HG03159 (cell line): ENCODE results near the gene SERP2.
"Not testable (repeated sequence)": the region's sequence is repeated elsewhere in the genome, so short reads cannot be mapped to it uniquely, and the experiment has no call there.

Source experiments
- ATAC-seq: cut with Tn5 transposase; IDR thresholded peaks from one replicate; pipeline ENCODE4 v1.9.1; 2021; ENCODE audit warnings: mild to moderate bottlenecking, moderate library complexity; ENCODE audit not compliant: unreplicated experiment

The SERP2 gene

GRCh38 chr13:44373601-44374347, at the start of gene SERP2:
Gene SERP2 (plus strand): TSS chr13:44373824. CDS start chr13:44374026, 202 bp downstream.
- no peak for ATAC-seq

GRCh38 chr13:44326961-44327360, 46.7 kb upstream of the SERP2 start:
- no peak for ATAC-seq

DNA sequence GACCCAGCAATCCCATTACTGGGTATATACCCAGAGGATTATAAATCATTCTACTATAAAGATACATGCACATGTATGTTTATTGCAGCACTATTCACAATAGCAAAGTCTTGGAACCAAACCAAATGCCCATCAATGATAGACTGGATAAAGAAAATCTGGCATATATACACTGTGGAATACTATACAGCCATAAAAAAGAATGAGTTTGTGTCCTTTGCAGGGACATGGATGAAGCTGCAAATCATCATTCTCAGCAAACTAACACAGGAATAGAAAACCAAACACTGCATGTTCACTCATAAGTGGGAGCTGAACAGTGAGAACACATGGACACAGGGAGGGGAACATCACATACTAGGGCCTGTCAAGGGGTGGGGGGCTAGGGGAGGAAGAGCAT, 44.6 kb upstream of the SERP2 start:
- not testable (repeated sequence) for ATAC-seq

DNA sequence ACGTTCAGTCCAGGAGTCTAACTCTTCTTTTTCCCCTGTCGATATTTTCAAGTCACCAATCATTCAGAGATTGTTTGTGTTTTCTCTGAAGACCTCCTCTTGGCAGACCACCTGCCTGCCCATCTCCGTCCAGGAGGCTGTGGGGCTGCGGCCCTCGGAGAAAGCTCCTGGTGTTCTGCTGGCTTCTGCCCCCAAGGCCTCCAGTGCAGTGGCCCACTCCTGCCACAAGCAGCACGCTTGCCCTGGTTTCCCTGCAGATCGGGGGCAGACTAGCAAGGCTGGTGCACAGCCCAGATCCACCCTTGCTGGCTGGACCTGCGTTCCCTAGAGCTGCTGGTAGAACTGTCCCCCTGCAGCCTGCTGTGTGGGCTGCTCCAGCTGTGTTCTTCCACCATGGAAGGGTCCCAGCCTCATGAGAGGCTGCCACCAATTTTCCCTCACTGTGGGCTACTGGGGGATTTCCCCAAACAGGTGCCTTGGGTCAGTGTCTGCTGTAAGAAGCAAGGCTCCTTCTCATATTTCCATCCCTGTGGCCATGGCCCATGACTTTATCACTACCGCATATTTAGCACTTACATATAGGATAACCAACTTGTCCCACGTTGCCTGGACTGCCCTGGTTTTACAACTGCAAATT, 43.6 kb upstream of the SERP2 start:
- no peak for ATAC-seq

DNA sequence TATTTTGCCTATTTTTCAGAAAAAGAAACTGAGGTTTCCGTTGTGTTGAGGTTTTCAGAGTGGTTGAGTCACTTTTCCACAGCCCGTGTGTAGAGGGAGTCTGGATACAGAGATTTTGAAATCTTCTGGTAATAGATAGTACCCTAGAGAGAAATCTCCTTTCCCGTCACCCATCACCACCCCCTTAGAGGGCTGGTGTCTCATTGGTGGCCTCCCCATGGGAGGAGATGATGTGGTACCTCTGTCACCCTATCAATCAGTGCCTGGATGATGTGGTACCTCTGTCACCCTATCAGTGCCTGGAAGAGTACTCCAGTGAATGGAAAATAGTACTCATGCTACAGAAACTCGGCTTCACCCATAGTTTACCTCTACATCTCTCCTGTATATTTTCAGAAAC, 42.2 kb upstream of the SERP2 start:
- no peak for ATAC-seq

DNA sequence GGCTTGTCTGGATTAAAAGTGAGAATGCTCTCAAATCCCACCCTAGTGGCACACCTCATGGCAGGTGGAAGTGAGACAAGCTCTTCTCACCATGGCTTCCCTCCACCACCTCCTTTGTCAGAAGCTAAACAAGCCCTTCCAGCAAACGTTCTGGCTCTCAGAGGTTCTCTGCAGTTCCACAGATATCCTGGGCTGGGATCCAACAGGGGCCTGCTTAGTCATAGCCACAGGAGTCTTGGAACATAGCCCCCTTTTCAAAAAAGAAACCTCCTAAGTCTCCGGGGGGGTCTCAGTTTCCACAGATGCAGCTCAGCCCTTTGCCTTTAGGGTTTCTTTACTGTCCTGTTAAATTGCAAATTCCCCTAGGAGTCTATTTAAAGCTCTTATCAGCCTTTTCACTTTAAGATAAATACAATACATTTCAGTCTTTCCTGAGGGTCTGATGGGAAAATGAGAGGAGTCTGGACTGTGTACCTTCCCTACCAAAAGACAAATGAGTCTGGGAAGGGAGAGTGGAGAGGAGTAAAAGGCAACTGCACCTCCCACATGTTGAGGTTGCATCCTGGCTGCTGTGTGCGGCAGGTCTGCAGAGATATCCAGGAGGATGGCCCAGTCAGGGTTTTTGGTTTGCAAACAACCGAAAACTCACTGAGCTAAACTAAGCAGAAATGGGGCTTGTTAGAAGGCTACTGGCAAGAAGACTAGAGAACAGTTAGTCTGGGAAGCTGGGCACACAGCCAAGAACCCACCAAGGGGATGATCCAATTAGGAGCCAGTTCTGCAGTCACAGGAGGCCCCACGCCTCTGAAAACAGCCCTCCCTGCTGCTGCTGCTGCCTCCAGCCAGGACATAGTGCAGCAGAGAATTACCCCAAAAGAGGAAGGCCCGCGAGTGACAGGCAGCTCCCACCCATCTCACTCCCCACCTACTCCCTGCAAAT, 41.4 kb upstream of the SERP2 start:
- ATAC-seq = no peak

GRCh38 chr13:44333950-44334655, 39.5 kb upstream of the SERP2 start:
- no peak for ATAC-seq

DNA sequence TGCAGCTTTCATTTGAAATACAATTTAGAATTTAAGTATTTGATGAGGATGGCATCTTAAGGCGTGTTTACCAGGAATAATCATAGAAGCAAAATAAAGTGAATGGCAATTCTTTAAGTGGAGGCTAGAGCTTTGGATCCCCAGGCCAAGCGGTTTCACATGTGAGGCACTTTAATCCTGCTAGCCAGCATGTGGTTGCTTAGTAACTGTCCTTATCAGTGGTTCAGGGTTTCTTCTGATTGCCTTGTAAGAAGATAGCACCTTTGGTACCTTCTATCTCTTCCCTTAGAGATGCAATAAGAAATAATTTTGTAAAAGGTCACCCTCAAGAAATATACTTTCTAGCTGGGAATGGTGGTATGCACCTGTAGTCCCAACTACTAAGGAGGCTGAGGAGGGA, 38.9 kb upstream of the SERP2 start:
- ATAC-seq = no peak

GRCh38 chr13:44336934-44337333, 36.7 kb upstream of the SERP2 start:
- no peak for ATAC-seq

DNA sequence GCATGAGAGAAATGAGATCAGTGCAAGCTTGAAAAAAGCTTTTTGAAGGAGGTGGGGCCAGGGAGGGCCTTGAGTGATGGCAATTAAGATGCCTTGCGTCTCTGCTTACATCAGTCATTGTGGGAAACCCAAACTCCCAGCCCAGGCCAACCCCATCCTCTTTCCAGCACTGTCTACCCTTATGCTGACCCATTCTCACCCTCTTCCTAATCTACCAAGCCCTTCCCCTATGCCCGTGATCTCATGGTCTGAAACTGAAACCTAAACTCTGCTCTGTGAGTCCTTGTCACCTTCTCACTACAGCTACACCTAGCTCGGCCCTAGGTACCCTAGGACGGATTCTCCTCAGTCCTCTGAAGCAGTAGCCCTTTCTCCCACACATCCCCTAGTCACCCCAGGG, 36.0 kb upstream of the SERP2 start:
- no peak for ATAC-seq

- no peak for ATAC-seq
These were observed 33.1 kb upstream of the SERP2 start for GRCh38 chr13:44340508-44340907.

DNA sequence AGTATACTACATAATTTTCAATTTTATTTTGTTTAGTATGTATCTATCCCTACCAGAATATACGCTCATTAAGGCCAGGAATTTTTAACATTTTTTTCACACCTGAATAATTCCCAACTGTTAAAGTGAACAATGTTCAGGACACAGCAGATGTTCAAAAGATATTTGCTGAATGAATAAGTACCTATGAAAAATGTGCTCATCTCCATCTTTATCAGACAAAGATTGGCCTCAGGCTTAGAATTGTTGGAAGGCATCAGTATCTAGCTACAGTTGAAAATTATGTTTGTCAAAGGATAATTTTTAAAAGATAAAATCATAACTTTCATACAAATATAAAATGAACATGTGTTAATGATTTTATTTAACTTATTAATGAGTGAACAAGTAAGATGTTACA, 30.9 kb upstream of the SERP2 start:
- no peak for ATAC-seq

DNA sequence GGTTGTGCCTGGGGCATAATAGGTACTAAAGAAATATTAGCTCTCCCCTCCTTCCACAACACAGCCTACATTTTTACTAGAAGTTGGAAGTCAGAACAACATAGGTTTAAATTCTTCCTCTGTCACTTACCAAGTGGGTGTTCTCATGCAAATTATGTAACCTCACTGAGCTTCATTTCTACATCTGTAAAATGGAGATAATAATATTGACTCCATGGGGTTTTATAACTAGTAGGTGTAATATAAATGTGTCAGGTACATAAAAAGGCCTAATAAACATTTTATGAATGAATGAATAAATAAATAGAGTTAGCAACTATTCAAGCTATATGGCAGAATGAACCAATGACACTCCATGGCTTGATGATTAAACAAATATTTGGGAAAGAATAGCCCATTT, 27.1 kb upstream of the SERP2 start:
- ATAC-seq = no peak

DNA sequence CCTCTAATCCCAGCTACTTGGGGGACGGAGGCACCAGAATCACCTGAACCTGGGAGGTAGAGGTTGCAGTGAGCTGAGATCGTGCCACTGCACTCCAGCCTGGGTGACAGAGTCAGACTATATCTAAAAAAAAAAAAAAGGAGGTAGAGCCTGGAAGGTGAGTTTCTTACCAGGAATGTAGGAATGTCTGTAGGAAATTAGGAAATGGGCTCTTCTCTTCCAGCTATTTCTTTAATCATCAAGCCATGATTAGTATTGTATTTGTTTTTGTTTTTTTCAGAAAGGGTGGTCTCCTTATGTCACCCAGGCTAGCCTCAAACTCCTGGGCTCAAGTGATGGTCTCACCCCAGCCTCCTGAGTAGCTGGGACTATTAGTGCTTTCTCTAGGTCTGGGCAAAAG, 26.3 kb upstream of the SERP2 start:
- no peak for ATAC-seq

DNA sequence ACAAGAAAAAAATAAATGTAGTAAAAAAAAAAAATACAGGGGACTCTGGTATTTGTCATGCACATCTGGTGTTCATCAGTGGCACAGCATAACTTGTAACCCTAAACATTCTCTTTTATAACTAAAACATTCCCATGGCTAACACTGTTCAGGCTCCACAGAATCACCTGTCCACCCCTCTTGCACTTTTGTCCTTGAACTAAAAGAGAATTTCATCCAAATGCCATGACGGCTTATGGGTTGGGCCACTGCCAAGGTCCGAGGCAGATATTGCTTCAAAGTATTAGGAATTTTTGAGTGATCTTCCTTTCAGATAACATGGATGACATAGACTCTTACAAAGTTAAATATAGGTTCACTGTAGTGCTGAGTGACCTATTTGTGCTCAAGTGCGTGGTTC, 25.7 kb upstream of the SERP2 start:
- no peak for ATAC-seq

- ATAC-seq = no peak
These were observed 22.7 kb upstream of the SERP2 start for GRCh38 chr13:44350775-44351504.

DNA sequence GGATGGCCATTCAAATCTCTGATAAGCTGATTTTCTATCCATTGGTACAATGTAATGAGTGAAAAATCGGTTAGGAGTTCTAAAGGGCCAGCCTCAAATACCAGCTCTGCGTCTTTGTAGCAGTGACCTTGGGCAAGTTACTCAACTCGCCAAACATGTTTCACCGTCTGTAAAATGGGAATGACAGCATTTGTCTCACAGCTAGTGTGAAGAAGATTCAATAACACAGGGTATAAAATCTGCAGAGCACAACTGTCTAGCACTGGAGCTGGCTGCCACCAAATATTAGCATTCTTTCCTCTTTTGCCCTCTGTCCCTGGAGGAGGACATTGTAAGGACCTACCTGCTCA, 22.1 kb upstream of the SERP2 start:
- ATAC-seq = no peak

DNA sequence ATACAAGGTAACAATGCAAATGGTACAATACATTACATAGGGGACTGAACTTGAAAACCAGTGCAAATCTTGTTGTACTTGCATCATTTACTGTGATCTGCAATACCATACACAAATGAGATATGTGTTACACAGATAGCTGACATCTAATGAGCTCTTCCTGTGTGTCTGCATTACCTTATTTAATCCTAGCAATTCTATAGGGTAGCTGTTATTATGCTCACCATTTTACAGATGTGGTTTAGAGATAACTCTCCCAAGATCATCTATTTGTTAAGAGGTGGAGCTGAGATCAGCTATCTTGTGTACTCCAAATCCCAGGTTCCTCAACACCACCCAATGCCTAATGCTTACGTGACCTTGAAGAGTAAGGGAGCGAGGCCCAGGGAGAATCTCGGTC, 21.4 kb upstream of the SERP2 start:
- ATAC-seq = no peak

- no peak for ATAC-seq
These were observed 21.0 kb upstream of the SERP2 start for GRCh38 chr13:44352671-44353070.

DNA sequence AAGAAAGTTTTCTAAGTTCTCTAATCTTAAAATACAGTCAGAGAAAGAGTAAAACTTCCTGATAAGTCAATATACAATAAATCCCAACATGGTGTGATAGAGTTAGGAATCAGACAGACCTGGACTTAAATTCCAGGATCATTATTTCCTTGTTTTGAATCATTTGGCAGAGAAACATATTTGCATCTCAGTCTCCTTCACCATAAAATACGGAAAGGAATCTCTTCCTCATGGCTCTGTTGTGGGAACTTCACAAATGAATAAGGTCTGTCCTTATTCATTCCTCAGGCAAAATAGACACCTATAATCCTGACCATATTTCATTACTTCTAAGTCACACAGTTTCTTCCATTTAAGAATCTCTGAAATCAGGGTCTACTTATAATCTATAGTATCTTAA, 19.3 kb upstream of the SERP2 start:
- no peak for ATAC-seq
